Measurements from ENCODE around the gene SCMH1.

The SCMH1 gene

GRCh38 chr1:40987439-40988276, 254.4 kb downstream of the SCMH1 start:
- DNase-seq: no peak

GRCh38 chr1:40986956-40987355, 255.2 kb downstream of the SCMH1 start:
- no peak for DNase-seq

GRCh38 chr1:40986328-40986783, 255.8 kb downstream of the SCMH1 start:
- DNase-seq: no peak

GRCh38 chr1:40985875-40986274, 256.2 kb downstream of the SCMH1 start:
- no peak for DNase-seq

- no peak for DNase-seq
Measured at GRCh38 chr1:40985161-40985560, 256.9 kb downstream of the SCMH1 start.

GRCh38 chr1:40984531-40984930, 257.6 kb downstream of the SCMH1 start:
- no peak for DNase-seq

GRCh38 chr1:40984066-40984465, 258.0 kb downstream of the SCMH1 start:
- DNase-seq: peak; percentile 55

- DNase-seq: no peak
Measured at GRCh38 chr1:40983286-40983685, 258.8 kb downstream of the SCMH1 start.

- no peak for DNase-seq
Measured at GRCh38 chr1:40982721-40983120, 259.4 kb downstream of the SCMH1 start.

- peak; percentile 38 for DNase-seq
Measured at GRCh38 chr1:40981691-40982448, 260.2 kb downstream of the SCMH1 start.

- DNase-seq: peak; percentile 38
Measured at GRCh38 chr1:40980453-40981121, 261.5 kb downstream of the SCMH1 start.

GRCh38 chr1:40980068-40980452, 262.0 kb downstream of the SCMH1 start:
- DNase-seq: no peak

- peak; percentile 95 for DNase-seq
Measured at GRCh38 chr1:40979241-40980067, 262.7 kb downstream of the SCMH1 start, which contains the start of gene CTPS1. TSS of gene CTPS1 (plus strand) at chr1:40979696. CDS start at chr1:40983291, 3,595 bp downstream.

- no peak for DNase-seq
Measured at GRCh38 chr1:40978886-40979240, 263.2 kb downstream of the SCMH1 start.

- peak; percentile 72 for DNase-seq
Measured at GRCh38 chr1:40977716-40978115, 264.4 kb downstream of the SCMH1 start.
